ENCODE data around the gene TBC1D14.

Gene TBC1D14

GRCh38 chr4:6932918-6933317 is 23.3 kb downstream of the TBC1D14 start:
- Histone ChIP-seq H3K27me3 (replicated peaks) (no peaks in the 10 kb centered on the region), H3K4me3 (ENCODE audit: low read depth, low read length) (no peak overlapping the region), H3K27ac (no peak overlapping the region), H3K36me3 (replicated peaks) (no peaks in the 10 kb centered on the region)
- in situ Hi-C loops (cut with HindIII; ENCODE audit: low pct_ligation_motif_present, low sequenced_read_pairs) = no loop called here
- no peak for TF ChIP-seq CTCF (IDR thresholded peaks at IDR 0.05; ENCODE audit: low read depth, low read length, missing control alignments)
- no peak for DNase-seq

- H3K36me3 ChIP-seq (replicated peaks) = no peaks in the 10 kb centered on the region
- no peak for DNase-seq
- in situ Hi-C loops (cut with HindIII; ENCODE audit: low pct_ligation_motif_present, low sequenced_read_pairs) = no loop called here
- no peak for TF ChIP-seq CTCF (IDR thresholded peaks at IDR 0.05; ENCODE audit: low read depth, low read length, missing control alignments)
- H3K27me3 ChIP-seq (replicated peaks) = no peaks in the 10 kb centered on the region
- no peak overlapping the region for H3K4me3 ChIP-seq (ENCODE audit: low read depth, low read length)
- no peak overlapping the region for H3K27ac ChIP-seq
Observed at GRCh38 chr4:6933691-6934430, 24.2 kb downstream of the TBC1D14 start.

GRCh38 chr4:6935965-6936364 is 26.3 kb downstream of the TBC1D14 start:
- in situ Hi-C loops (cut with HindIII; ENCODE audit: low pct_ligation_motif_present, low sequenced_read_pairs) = no loop called here
- Histone ChIP-seq H3K27ac (no peak overlapping the region), H3K4me3 (ENCODE audit: low read depth, low read length) (no peak overlapping the region), H3K27me3 (replicated peaks) (no peaks in the 10 kb centered on the region), H3K36me3 (replicated peaks) (no peaks in the 10 kb centered on the region)
- TF ChIP-seq CTCF (IDR thresholded peaks at IDR 0.05; ENCODE audit: low read depth, low read length, missing control alignments) = no peak
- no peak for DNase-seq

- in situ Hi-C loops (cut with HindIII; ENCODE audit: low pct_ligation_motif_present, low sequenced_read_pairs) = no loop called here
- Histone ChIP-seq H3K27ac (no peak overlapping the region), H3K36me3 (replicated peaks) (no peaks in the 10 kb centered on the region), H3K27me3 (replicated peaks) (no peaks in the 10 kb centered on the region), H3K4me3 (ENCODE audit: low read depth, low read length) (no peak overlapping the region)
- no peak for TF ChIP-seq CTCF (IDR thresholded peaks at IDR 0.05; ENCODE audit: low read depth, low read length, missing control alignments)
- no peak for DNase-seq
Observed at GRCh38 chr4:6937201-6937600, 27.6 kb downstream of the TBC1D14 start.

GRCh38 chr4:6937754-6938153 is 28.1 kb downstream of the TBC1D14 start:
- in situ Hi-C loops (cut with HindIII; ENCODE audit: low pct_ligation_motif_present, low sequenced_read_pairs) = no loop called here
- DNase-seq = no peak
- Histone ChIP-seq H3K27me3 (replicated peaks) (no peaks in the 10 kb centered on the region), H3K36me3 (replicated peaks) (no peaks in the 10 kb centered on the region), H3K27ac (no peak overlapping the region), H3K4me3 (ENCODE audit: low read depth, low read length) (no peak overlapping the region)
- TF ChIP-seq CTCF (IDR thresholded peaks at IDR 0.05; ENCODE audit: low read depth, low read length, missing control alignments) = no peak

GRCh38 chr4:6938237-6938636 is 28.6 kb downstream of the TBC1D14 start:
- no peak for DNase-seq
- no peak for TF ChIP-seq CTCF (IDR thresholded peaks at IDR 0.05; ENCODE audit: low read depth, low read length, missing control alignments)
- H3K4me3 ChIP-seq (ENCODE audit: low read depth, low read length) = no peak overlapping the region
- no peaks in the 10 kb centered on the region for H3K27me3 ChIP-seq (replicated peaks)
- H3K36me3 ChIP-seq (replicated peaks) = no peaks in the 10 kb centered on the region
- H3K27ac ChIP-seq = no peak overlapping the region
- in situ Hi-C loops (cut with HindIII; ENCODE audit: low pct_ligation_motif_present, low sequenced_read_pairs) = no loop called here
